CD4-positive, alpha-beta T cell treated with Interleukin-21 for 1 hour (primary cell): ENCODE data around the gene RNF26.

Source experiments
- DNase-seq: peaks from one replicate; pipeline ENCODE4 v3.0.0-alpha.2; 2020

Gene RNF26

DNA sequence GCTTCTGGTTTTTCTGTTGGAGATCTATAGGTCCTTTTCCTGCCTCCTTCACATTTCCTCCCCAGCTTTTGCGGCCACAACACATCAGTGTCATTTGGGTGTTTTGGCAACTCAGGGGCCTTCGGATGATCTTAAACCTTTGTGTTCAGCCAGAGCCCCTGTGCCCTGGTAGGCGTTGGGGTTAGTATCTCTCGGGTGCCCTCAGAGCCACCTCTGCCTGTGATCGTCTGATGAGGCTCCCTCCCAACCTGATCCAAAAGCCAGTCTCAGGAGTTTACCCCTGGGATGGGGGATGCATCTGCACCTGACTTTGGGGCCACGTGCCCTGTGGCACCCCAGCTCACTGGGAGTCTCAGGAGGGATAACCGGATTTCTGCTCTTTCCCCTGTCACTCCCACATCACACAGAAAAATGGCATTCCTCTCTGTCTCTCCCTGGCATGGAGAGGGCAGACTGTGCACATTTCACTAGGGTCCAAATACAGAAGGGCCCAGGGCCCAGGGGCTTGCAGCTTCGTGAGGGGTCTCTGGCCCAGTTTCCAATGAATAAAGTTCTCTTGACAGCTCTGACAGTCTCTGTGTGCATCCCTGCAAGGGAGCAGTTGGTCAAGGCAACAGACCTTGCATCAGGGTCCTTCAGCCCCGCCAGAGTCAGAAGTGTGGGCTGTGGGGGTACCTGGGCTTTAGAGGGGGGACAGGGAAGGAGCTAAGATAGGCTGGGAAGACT lies 2.6 kb downstream of the RNF26 start:
- no peak for DNase-seq

DNA sequence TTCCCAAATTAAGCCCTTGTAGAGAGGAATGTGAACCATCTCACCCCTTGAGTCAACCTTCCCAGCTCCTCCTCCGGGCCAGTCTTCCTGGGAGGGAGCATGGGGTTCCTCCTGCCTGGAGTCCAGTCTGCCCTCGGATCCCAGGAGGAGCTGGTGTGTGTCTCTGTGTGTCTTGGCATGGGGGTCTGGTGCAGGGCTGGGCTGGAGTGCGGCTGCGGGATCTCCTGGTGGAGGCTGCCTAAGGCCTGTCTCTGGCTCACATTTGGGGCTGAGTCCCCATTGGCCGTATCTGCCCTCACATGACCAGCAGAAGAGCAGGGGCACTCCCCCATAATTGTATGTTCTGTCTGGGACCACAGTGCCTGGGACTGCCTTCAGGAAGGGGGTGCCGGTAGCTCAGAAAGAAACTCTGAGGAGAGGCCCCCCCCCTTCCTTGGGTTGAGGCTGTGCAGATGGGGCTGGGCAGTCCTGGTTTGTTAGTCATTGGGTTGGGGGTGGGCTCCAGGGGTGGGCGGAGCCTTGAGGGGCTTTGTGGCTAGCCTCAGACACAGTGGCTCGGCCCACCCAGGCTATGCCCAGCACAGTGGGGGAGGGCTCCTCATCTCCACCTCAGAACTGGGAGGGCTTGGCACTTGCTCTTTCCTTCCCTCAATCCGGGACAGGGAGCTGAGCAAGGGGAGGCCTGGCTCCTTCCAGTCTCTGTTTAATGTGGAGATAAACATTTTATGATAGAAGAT lies 3.4 kb downstream of the RNF26 start:
- DNase-seq: no peak

DNA sequence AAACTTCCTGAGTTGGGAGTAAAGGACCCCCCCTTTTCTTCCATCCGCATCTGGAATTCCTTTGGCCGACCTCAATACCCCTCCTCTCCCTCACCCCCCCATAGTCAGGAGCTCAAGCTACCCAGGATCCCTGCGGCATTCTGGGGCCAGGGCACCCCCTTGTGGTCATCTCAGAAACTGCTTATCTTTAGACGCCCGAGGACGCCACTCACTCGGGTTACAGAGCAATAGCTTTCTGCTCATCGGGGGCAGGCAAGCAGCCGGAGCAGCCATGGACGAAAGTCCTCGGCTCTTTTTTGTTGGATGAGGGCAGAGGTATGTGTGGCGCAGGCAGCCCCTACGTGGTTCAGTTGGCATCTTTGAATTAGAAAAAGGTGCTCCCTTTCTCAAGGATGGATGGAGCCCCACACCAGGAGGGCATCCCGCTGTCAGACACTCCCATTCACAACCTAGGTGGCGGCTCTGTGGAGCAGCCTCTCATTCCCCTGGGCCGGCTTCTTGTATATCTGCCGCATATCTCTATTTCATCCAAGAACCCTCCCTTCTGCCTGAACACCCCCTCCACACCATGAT lies 4.1 kb downstream of the RNF26 start:
- peak; percentile 75 for DNase-seq

DNA sequence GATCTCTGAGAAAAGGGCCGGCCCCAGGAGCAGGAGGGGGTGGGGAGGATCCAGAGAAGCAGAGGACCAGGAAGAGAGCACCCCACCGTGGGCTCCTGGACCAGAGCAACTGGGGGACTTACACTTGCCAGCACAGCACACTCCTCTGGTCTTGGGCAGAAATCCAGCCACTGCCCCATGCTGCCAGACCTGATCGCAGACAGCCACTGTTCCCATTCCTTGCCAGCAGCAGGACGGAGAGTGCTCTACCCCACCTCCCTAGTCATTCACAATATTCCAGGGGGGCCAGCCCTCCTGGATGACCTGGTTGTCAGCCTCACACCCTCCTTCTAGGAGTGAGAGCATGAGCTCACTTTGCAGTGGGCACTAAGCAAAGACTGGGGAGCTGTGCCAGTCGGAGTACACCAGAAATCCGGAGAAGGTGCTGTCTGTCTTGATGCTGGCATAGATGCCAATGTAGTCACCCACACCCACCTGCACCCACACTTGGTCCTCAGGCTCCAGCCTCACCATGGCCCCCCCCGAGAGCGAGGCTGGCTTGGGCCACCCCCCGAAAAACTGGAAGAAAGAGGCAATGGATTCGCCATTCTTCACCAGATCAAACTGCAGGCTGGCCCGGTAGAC lies 4.8 kb downstream of the RNF26 start:
- no peak for DNase-seq

GRCh38 chr11:119339589-119340334 lies 5.4 kb downstream of the RNF26 start:
- peak; percentile 20 for DNase-seq

DNA sequence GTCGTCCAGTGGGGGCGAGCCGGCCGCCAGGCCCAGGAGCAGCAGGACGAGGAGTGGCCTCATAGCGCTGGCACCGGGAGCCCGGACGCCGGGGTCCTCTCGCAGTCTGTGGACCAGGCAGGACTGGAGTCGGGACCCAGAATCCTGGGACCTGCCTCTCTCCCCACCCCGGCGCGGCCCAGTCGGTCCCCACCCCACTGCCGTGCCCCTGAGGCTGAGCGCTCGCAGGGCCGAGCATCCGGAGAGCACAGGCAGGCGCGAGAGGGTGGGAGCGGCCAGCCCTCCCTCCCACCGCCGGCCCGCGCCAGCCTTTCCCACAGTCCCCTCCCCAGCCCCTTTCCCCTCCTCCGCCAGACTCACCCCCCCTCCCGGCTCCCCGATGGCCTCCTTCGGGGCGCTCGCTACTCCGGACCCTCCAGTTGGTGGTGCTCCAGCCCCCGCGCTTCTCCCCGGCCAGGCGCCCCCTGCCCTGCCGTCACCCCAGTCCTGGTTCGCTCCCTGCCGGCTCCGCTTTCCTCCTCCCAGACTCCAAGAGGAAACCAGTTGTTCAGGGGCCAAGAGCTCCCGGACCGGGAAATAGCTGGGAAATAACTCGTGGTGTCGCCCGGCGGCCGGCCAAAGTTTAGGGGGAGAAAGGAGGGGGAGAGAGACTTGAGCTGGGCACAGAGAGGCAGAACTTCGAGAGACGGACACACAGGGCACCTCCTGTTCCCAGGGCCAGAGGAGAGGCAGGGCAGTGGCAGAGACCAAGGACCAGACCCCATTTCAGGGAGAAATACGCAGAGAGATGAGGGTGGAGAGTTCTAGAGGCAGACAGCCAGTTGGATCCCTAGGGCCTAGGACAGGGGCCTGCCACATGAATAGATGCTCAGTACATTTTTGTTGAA lies 6.3 kb downstream of the RNF26 start, which contains the start of gene C1QTNF5:
Gene C1QTNF5 (minus strand): TSS at position 549 of the 887 bp plus-strand sequence. CDS start 486 bp downstream, at position 63.
- no peak for DNase-seq

GRCh38 chr11:119341222-119342022 lies 7.1 kb downstream of the RNF26 start:
- no peak for DNase-seq

GRCh38 chr11:119342023-119342300 lies 7.6 kb downstream of the RNF26 start:
- no peak for DNase-seq

DNA sequence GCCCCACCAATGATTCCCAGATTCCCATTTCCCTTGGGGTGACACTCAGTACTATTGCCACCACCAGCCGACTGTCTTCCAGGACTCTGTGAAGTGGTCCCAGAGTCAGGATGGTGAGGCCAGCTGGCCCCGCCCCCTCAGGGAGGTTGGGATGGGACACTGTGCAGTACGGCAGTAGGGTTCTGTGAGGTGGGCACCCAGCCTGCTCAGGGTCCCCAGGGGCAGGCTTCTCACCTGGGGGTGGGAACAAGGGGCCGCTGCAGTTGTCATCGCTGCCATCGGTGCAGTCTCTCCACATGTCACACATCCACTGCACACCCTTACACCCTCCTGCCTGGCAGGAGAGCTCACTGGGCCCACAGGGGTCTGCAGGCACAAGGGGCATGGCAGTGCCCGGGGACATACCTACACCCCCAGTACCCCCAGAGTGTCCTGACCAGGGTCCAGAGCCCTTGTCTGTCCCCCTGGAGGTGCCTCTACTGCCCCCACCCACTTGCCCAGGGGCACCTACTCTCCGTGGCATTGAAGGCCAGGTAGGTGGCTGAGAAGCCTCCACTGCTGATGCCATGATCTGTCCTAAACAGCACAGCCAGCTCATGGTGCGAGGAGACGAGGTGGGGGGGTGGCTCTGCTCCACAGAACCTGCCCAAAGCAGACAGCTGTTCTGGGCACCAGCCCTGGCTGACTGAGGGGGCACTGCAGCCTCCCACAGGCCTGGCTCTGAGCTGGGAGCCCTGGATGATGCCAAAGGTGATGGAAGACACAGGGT lies 8.2 kb downstream of the RNF26 start:
- DNase-seq: no peak

DNA sequence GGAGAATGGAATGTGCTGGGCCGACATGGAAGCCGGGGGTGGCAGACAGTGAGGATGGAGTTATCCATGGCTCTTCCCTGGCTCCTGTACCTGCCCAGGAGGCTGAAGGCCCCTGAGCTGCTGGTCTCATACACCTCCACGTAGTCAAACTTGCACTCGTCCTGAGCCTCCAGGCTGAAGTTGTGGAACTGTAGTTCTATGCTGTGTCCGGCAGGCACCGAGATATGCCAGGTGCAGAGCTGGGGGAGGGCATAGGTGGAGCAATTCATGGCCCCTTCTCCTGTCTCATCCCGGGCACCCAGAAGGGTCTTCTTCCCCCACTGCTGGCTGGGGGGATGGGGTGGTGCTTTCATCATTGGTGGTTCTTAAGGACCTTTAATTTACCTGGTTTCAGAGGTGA lies 9.4 kb downstream of the RNF26 start:
- no peak for DNase-seq

DNA sequence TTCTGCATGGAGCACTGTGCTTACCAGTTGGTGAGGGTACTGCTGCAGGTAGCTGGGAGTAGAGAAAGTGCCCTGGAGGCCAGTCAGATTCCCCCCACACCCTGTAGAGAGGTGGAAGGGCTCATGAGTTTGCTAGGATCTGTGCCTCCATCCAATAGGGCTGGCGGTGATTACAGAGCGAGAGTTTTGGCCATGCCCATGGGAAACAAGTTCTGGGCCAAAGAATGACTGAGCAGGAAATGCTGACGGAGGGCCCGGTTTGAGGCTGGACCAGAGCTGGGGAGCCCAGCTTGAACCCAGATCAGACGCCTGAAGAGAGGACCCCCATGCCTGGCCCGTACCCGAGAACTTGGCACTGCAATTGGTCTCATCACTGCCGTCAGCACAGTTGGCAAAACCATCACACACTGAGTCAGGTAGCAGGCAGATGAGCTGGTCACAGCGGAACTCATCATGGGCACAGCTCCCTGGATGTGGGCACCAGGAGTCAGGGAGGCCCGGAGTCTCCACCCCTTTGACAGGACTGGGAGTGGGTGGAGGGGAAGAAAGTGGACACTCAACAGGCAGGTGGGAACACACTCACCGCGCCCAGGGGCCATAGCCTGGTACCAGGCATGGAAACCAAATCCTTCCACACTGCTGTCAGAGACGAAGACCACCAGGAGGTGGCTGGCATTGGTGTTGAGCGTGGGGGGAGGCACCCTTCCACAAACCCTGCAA lies 10.1 kb downstream of the RNF26 start:
- DNase-seq: no peak

- no peak for DNase-seq
Observed at GRCh38 chr11:119345685-119346084, 11.4 kb downstream of the RNF26 start.

DNA sequence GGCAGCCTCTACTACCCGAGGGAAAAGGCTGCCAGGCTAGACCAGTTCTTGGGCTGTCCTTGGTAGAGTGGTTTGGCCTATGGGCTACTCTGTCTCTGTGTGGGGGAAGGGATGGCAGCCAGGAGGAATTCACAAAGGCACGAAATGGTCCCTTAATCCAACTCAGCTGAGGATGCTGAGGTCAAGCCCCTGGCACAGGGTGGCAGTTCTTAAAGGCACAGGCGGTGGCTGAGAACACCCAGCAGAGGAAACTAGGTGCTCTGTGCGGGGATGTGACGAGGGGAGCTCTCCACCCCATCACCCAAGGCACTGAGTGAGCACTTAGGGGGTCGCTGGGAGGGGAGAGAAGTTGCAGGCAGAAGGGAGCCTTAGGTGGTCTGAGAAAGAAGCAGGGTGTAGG lies 12.3 kb downstream of the RNF26 start, which contains the start of gene MFRP:
Gene MFRP (minus strand): TSS at position 101 of the 400 bp plus-strand sequence. CDS start 192 bp downstream, outside the sequence.
- no peak for DNase-seq

- no peak for DNase-seq
Observed at GRCh38 chr11:119347242-119347641, 12.9 kb downstream of the RNF26 start.

DNA sequence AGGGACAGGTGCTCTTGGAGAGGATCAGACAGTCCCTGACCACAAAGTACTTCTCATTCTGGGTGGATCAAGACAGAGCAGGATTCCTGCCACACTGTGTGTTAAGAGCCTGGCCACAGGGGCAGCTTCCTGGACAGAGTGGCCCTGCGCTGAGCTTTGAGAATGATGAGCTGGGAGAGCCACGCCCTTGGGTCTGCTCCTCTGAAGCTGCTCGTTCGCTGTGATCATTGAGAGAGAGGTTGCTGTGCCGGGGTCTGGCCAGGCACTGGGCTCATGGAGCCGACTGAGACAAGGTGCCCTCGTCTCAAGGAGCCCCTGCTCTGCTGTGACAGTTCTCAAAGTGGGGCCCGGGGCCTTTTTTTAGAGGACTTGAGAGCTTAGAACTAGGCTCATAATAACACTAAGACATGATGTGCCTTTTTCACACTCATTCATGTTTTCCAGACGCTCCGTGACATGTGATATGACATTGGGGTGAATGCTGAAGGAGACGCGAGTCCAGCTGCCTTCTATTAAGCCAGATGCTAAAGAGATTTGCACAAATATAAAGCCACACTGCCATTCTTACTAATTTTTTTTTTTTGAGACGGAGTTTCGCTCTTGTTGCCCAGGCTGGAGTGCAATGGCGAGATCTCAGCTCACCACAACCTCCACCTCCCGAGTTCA lies 13.7 kb downstream of the RNF26 start:
- no peak for DNase-seq

DNA sequence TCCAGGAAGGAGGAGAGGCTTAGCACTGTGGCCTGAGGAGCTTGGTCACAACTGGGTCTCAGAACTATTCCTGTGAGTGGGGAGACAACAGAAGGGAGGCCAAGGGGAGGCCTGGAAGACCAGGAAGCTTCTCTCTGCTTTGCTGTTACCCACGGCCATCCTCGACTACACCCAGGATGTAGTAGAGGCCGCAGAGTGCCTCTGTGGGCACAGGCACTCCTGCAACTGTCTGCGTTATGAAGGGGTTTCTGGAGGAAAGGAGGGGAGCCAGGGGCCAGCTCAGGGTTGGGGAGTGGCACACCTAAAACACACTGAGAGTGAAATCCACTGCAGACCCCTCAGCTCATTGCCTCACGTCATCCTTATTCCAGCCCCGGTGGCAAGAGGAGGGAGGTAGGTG lies 16.0 kb downstream of the RNF26 start:
- no peak for DNase-seq

GRCh38 chr11:119351232-119351631 lies 16.9 kb downstream of the RNF26 start:
- DNase-seq: no peak

- DNase-seq: no peak
Observed at GRCh38 chr11:119352857-119353260, 18.5 kb downstream of the RNF26 start.
